CD14-positive monocyte (primary cell): ENCODE measurements around the gene FBXW4. TPM values are rescaled to one million over a fixed set of nuclear protein-coding genes. Genes with fewer than 3 reads are reported as not detected.

Source experiments
- DNase-seq, 3 donors: peaks; one replicate each; pipeline ENCODE4 v3.0.0-alpha.2; 2011 to 2022
- H2AFZ ChIP-seq: 2 replicates; pipeline ENCODE4 v1.6.0; 2012; ENCODE audit warnings: mild to moderate bottlenecking, low read depth, low read length, inconsistent platforms; ENCODE audit not compliant: insufficient read depth, poor library complexity, severe bottlenecking
- H3K27ac ChIP-seq, 2 donors: 1 replicate in 1 of 2; 2 replicates in 1 of 2; pipeline ENCODE4 v1.5.1; 2012 to 2013; ENCODE audit warnings: low read length in 2 of 2, control low read depth in 1 of 2, inconsistent platforms in 1 of 2, low read depth in 1 of 2, mild to moderate bottlenecking in 1 of 2
- H3K27me3 ChIP-seq, 2 donors: one replicate each; pipeline versions ENCODE4 v1.6.0 to v1.6.1; 2011 to 2013; ENCODE audit warnings: low read length in 2 of 2; ENCODE audit not compliant: control insufficient read depth in 2 of 2, insufficient read depth in 2 of 2
- H3K36me3 ChIP-seq, 2 donors: replicated peaks in 1 of 2; 1 replicate in 1 of 2; 2 replicates in 1 of 2; pipeline versions ENCODE4 v1.5.1 to v1.6.1; 2012 to 2013; ENCODE audit warnings: low read length in 2 of 2, control low read depth in 1 of 2, inconsistent platforms in 1 of 2, mild to moderate bottlenecking in 1 of 2; ENCODE audit not compliant: insufficient read depth in 2 of 2, control insufficient read depth in 1 of 2
- H3K4me1 ChIP-seq, 2 donors: 1 replicate in 1 of 2; 2 replicates in 1 of 2; pipeline versions ENCODE4 v1.5.1 to v1.6.1; 2012 to 2013; ENCODE audit warnings: low read length in 2 of 2, control low read depth in 1 of 2, inconsistent platforms in 1 of 2, mild to moderate bottlenecking in 1 of 2, moderate library complexity in 1 of 2; ENCODE audit not compliant: insufficient read depth in 2 of 2, control insufficient read depth in 1 of 2
- H3K4me2 ChIP-seq: replicated peaks from 2 replicates; pipeline ENCODE3; 2012; ENCODE audit warnings: low read length, moderate library complexity, mild to moderate bottlenecking; ENCODE audit not compliant: poor library complexity, severe bottlenecking; ENCODE audit errors: extremely low read depth
- H3K4me3 ChIP-seq, 3 experiments: fragments of 200-600 bp in 1 of 3; sonication (generic) in 1 of 3; replicated peaks in 1 of 3; 1 replicate in 2 of 3; 2 replicates in 1 of 3; pipeline ENCODE4 v1.5.1; 2011 to 2013; ENCODE audit warnings: low read length in 3 of 3, mild to moderate bottlenecking in 3 of 3, control low read depth in 2 of 3, low read depth in 2 of 3, inconsistent platforms in 1 of 3, moderate library complexity in 1 of 3
- H3K79me2 ChIP-seq: 2 replicates; pipeline ENCODE4 v1.6.0; 2012; ENCODE audit warnings: mild to moderate bottlenecking, control low read depth, inconsistent platforms, low read length, moderate library complexity; ENCODE audit not compliant: insufficient read depth
- H3K9ac ChIP-seq: 2 replicates; pipeline ENCODE4 v1.6.0; 2017; ENCODE audit warnings: low read length, mild to moderate bottlenecking; ENCODE audit not compliant: insufficient read depth, poor library complexity, severe bottlenecking
- H3K9me3 ChIP-seq, 2 donors: replicated peaks in 1 of 2; 1 replicate in 1 of 2; 2 replicates in 1 of 2; pipeline versions ENCODE4 v1.5.1 to v1.6.1; 2012 to 2013; ENCODE audit warnings: low read length in 2 of 2, control low read depth in 1 of 2; ENCODE audit not compliant: control insufficient read depth in 1 of 2, insufficient read depth in 1 of 2
- H4K20me1 ChIP-seq: 2 replicates; pipeline ENCODE4 v1.6.0; 2012; ENCODE audit warnings: mild to moderate bottlenecking, low read length, control low read depth, moderate library complexity; ENCODE audit not compliant: insufficient read depth
- H3K27ac Mint-ChIP-seq, 7 donors: one replicate each; pipeline ENCODE4 v1.8.0; 2020; ENCODE audit warnings: mild to moderate bottlenecking in 7 of 7, mixed read lengths in 7 of 7, moderate library complexity in 6 of 7, inconsistent platforms in 2 of 7
- H3K27me3 Mint-ChIP-seq, 3 donors: one replicate each; pipeline ENCODE4 v1.8.0; 2021 to 2022; ENCODE audit warnings: low read depth in 3 of 3, mild to moderate bottlenecking in 3 of 3, mixed read lengths in 3 of 3, moderate library complexity in 3 of 3, inconsistent platforms in 1 of 3
- H3K36me3 Mint-ChIP-seq, 2 donors: one replicate each; pipeline ENCODE4 v1.8.0; 2020; ENCODE audit warnings: mixed read lengths in 2 of 2, inconsistent platforms in 1 of 2, mild to moderate bottlenecking in 1 of 2
- H3K4me1 Mint-ChIP-seq: one replicate; pipeline ENCODE4 v1.8.0; 2020; ENCODE audit warnings: mild to moderate bottlenecking, mixed read lengths
- H3K4me3 Mint-ChIP-seq, 2 donors: one replicate each; pipeline ENCODE4 v1.8.0; 2020; ENCODE audit warnings: mild to moderate bottlenecking in 2 of 2, mixed read lengths in 2 of 2, moderate library complexity in 1 of 2
- H3K9me3 Mint-ChIP-seq, 7 donors: one replicate each; pipeline ENCODE4 v1.8.0; 2020 to 2022; ENCODE audit warnings: mixed read lengths in 7 of 7, mild to moderate bottlenecking in 6 of 7, moderate library complexity in 6 of 7, inconsistent platforms in 2 of 7
- WGBS: methylation state at CpG from one replicate; pipeline ENCODE4 v1.1.5; 2013; ENCODE audit warnings: missing lambda C conversion rate; ENCODE audit not compliant: insufficient coverage; 5-methylcytosine and 5-hydroxymethylcytosine counted together
- intact Hi-C, 2 donors: fragments of 100-400 bp; cut with micrococcal nuclease; formaldehyde crosslinking; loops; one replicate each; pipeline versions ENCODE4 v1.15.0 to v1.15.1; 2023
- polyA plus RNA-seq, 3 donors: library from polyadenylated mRNA; depleted of rRNA in 1 of 3; unstranded in 2 of 3; stranded (reverse) in 1 of 3; fragments of 300-500 nt in 2 of 3; fragments of >200 nt in 1 of 3; fragmentation: Illumina TruSeq in 2 of 3; gene quantifications; 1 replicate in 2 of 3; 2 replicates in 1 of 3; pipeline ENCODE4 v1.2.3, GENCODE V29; 2012 to 2021
- TF ChIP-seq, protein P1 (sequence below): fragments of 200-600 bp; IDR thresholded peaks from one replicate; pipeline ENCODE4 v1.8.0; 2022; ENCODE audit warnings: antibody characterized with exemption, mild to moderate bottlenecking

Gene FBXW4
- polyA plus RNA-seq, 3 donors = 1.1 to 30.8 (median 1.8) TPM

GRCh38 chr10:101666083-101666482 is 28.9 kb downstream of the FBXW4 start:
- intact Hi-C loops = no loop called here
- no peaks in the 10 kb centered on the region for H3K9me3 Mint-ChIP-seq
- Histone ChIP-seq H2AFZ (no peak overlapping the region), H3K9me3 (no peaks in the 10 kb centered on the region), H4K20me1 (peaks cover 10% of the 10 kb centered on the region), H3K9ac (no peak overlapping the region), H3K79me2 (no peaks in the 10 kb centered on the region), H3K27ac (no peak overlapping the region), H3K4me3 (no peak overlapping the region), H3K4me2 (no peak overlapping the region), H3K27me3 (no peaks in the 10 kb centered on the region), H3K36me3 (peaks cover 89 to 97% of the 10 kb centered on the region in 2 donors), H3K4me1 (no peaks in the 10 kb centered on the region)
- H3K4me3 Mint-ChIP-seq = no peak overlapping the region
- H3K4me1 Mint-ChIP-seq = peaks cover 2% of the 10 kb centered on the region
- no peak for DNase-seq
- H3K27ac Mint-ChIP-seq = no peak overlapping the region
- 100% methylated on average over 3 of the region's 9 CpGs for WGBS
- TF ChIP-seq, protein P1, sequence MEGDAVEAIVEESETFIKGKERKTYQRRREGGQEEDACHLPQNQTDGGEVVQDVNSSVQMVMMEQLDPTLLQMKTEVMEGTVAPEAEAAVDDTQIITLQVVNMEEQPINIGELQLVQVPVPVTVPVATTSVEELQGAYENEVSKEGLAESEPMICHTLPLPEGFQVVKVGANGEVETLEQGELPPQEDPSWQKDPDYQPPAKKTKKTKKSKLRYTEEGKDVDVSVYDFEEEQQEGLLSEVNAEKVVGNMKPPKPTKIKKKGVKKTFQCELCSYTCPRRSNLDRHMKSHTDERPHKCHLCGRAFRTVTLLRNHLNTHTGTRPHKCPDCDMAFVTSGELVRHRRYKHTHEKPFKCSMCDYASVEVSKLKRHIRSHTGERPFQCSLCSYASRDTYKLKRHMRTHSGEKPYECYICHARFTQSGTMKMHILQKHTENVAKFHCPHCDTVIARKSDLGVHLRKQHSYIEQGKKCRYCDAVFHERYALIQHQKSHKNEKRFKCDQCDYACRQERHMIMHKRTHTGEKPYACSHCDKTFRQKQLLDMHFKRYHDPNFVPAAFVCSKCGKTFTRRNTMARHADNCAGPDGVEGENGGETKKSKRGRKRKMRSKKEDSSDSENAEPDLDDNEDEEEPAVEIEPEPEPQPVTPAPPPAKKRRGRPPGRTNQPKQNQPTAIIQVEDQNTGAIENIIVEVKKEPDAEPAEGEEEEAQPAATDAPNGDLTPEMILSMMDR = no peak
- no peaks in the 10 kb centered on the region for H3K27me3 Mint-ChIP-seq
- peaks cover 89 to 95% of the 10 kb centered on the region in 2 donors for H3K36me3 Mint-ChIP-seq

DNA sequence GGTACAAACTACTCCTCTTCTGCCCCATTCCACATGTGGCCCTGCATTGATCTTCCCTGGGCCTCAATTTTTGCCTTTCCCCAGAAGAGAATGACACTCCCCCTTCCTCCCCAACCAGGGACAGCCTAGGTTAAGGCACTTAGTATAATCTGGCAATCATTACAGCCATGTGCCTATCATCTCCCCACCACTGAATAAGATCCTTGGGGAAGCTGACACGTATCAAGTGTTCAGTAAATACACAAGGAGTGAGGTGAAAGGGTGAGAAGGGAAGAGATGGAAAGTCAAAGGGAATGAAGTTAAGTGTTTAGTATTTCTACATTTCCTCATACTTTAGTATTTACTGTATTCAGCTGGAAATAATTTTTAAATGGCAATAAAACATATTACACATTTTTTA is 31.9 kb downstream of the FBXW4 start:
- no peaks in the 10 kb centered on the region for H3K9me3 Mint-ChIP-seq
- H3K36me3 Mint-ChIP-seq = peaks cover 84 to 93% of the 10 kb centered on the region in 2 donors
- H3K27ac Mint-ChIP-seq = no peak overlapping the region
- DNase-seq = no peak
- no peaks in the 10 kb centered on the region for H3K4me1 Mint-ChIP-seq
- intact Hi-C loops = no loop called here
- H3K4me3 ChIP-seq = no peak overlapping the region
- H3K36me3 ChIP-seq = peaks cover 88 to 97% of the 10 kb centered on the region in 2 donors
- H3K27me3 Mint-ChIP-seq = peaks cover 0 to 2% (median 0%) of the 10 kb centered on the region in 3 donors
- H3K27ac ChIP-seq = no peak overlapping the region
- TF ChIP-seq, protein P1 = no peak
- H3K4me3 Mint-ChIP-seq = no peak overlapping the region
- no peaks in the 10 kb centered on the region for H3K4me1 ChIP-seq
- no peaks in the 10 kb centered on the region for H3K9me3 ChIP-seq
- H4K20me1 ChIP-seq = peaks cover 5% of the 10 kb centered on the region
- H2AFZ ChIP-seq = no peak overlapping the region
- no CpG with 5 or more reads among the region's 1 CpG for WGBS
- no peak overlapping the region for H3K4me2 ChIP-seq
- no peaks in the 10 kb centered on the region for H3K27me3 ChIP-seq
- no peaks in the 10 kb centered on the region for H3K79me2 ChIP-seq
- no peak overlapping the region for H3K9ac ChIP-seq
